ENCODE measurements around the gene PRSS21.

Gene PRSS21, protein sequence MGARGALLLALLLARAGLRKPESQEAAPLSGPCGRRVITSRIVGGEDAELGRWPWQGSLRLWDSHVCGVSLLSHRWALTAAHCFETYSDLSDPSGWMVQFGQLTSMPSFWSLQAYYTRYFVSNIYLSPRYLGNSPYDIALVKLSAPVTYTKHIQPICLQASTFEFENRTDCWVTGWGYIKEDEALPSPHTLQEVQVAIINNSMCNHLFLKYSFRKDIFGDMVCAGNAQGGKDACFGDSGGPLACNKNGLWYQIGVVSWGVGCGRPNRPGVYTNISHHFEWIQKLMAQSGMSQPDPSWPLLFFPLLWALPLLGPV

DNA sequence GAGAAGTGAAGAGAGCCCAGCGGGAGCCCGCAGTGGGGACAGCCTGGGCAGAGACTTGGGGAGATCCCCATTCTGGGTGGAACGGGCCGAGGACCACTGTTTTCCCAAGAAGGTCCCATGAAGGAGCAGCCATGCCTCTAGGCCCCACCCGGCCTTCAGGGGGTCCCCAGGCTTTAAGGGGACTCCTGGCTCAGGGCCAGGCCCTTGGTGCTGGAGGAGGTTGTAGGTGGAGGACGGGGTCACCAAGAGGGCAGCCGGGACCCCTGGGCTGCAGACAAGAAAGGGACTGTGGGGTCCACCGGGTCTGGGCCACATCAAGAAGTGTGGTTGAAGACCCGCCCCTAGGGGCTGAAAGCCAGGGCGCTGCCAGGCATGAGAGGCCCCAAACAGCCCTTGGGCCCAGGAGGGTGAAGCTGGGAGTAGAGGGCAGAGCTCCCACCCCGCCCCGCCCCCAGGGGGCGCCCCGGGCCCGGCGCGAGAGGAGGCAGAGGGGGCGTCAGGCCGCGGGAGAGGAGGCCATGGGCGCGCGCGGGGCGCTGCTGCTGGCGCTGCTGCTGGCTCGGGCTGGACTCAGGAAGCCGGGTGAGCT lies at the start of gene PRSS21:
Gene PRSS21, plus strand, starts transcription at position 487 of the 589 bp plus-strand sequence. Its CDS starts 32 bp downstream, at position 519.
- FAIRE-seq: no peak

DNA sequence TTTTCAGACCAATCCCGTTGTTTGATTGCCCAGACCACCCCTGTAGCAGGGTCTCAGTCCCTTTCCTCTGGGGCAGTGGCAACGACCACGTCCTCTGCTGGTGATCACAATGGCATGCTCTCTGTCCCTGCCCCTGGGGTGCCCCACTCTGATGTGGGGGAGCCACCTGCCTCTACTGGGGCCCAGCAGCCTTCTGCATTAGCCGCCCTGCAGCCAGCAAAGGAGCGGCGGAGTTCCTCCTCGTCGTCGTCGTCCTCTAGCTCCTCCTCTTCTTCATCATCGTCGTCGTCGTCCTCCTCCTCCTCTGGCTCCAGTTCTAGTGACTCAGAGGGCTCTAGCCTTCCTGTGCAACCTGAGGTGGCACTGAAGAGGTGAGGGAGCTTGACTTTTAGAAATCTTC lies 49.1 kb upstream of the PRSS21 start:
- no peak for FAIRE-seq

DNA sequence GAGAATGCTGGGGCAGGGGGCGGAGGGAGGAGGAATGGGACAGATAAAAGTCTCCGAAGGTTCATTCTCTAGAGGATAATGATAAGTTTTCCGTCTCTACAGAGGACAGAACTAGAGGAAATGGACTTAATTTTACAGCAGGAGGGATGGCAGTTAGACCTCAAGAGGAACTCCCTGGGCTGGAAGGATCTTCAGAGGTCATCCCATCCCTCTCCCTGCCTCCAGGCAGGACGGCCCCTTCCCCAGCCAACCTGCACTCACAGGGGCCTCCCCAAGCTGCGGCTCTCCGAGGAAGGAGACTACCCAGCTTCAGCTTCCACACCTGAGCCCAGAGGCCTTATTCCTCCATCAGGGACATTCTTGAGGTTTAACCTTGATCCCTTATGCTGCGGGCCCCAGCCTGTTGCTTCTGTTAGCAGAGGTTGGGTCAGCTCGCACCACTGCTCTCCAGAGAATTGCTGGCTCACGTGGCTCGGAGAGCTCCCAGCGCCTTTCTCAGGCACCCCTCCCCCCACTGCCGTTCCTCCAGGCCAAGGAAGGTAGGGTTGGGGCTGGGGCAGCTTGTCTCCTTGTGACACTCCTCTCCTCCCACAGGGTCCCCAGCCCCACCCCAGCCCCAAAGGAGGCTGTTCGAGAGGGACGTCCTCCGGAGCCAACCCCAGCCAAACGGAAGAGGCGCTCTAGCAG lies 48.5 kb upstream of the PRSS21 start:
- no peak for FAIRE-seq

DNA sequence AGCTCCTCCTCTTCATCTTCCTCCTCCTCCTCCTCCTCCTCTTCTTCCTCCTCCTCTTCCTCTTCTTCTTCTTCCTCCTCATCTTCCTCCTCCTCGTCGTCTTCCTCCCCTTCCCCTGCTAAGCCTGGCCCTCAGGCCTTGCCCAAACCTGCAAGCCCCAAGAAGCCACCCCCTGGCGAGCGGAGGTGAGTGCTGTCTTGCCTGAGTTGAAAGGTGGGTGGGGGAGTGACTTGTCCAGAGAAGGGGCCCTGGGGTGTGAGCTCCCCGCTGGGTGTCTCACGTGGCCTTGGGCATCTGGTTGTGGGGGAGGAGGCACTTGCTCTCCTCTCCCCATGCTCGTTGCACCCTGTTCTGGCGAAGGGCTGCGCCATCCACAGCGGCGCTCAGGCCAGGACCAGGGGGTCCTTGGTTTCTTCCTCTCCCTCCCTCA lies 47.9 kb upstream of the PRSS21 start:
- FAIRE-seq: no peak

- FAIRE-seq: no peak
These were observed 47.4 kb upstream of the PRSS21 start for GRCh38 chr16:2769675-2770056.

GRCh38 chr16:2770057-2770951 lies 46.7 kb upstream of the PRSS21 start:
- no peak for FAIRE-seq

- no peak for FAIRE-seq
These were observed 45.3 kb upstream of the PRSS21 start for GRCh38 chr16:2771496-2772402.

DNA sequence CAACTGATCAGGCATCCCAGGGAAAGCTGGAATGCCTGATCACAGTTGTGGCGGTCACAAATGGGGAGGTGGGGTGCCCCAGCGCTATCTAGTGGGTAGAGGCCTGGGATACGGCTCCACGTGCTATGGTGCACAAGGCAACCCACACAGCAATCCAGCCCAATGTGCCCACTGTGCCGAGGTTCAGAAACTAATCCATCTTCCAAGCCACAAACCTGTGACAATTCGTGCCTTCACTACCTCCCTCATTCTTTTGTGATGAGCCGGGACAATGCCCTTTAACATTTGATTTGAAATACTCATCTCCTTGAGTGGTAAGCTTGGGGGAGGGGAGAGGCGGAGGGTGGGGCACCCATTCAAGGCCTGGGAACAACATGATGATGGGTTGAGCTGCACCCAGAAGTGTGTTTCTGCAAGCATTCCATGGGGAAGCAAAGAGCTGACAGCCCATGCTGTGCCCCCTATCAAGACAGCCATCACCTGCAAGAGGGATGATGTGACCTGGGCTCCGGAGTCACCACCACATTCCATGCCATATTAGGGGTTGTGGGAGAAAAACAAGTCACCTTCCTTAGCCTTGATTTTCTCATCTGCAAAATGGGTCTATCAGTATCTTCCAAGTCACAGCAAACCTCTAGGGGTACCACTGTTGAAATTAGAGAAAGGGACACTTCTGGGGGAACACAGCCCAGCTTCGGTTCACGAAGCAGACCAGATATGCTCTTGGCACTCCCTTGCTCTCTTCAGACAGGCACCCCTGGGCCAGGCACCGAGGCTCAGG lies 43.7 kb upstream of the PRSS21 start:
- no peak for FAIRE-seq

GRCh38 chr16:2774161-2774891 lies 42.7 kb upstream of the PRSS21 start:
- FAIRE-seq: no peak

GRCh38 chr16:2775131-2775716 lies 41.8 kb upstream of the PRSS21 start:
- no peak for FAIRE-seq

DNA sequence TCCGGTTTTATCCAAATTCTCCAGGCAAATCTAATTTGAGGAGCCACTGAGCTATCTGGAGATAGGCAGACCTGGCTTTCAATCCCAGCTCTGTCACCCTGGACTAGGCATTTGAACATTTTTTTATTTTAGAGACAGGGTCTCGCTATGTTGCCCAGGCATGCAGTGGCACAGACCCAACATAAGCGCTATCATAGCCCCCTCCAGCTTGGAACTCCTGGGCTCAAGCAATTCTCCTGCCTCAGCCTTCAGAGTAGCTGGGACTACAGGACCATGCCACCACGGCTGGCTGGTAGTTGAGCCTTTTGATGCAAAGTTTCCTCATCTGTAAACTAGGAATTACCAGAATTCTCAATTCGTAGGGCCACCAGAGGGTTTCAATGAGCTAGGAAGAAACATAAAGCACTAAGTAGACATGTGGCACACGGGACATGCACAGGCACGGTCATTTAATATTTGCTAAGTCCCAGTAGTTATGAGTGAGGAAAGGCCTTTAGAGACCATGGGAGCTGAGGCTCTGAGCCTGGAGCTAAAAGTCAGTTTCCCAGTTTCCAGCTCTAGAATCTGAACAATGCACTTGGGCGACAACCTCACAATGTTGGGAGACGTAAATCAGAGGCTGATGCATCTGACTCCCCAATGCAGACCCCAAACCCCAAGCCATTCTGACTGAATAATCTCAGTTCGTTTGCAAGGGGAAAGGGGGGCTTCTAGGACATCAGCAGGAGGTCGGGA lies 41.1 kb upstream of the PRSS21 start:
- no peak for FAIRE-seq

DNA sequence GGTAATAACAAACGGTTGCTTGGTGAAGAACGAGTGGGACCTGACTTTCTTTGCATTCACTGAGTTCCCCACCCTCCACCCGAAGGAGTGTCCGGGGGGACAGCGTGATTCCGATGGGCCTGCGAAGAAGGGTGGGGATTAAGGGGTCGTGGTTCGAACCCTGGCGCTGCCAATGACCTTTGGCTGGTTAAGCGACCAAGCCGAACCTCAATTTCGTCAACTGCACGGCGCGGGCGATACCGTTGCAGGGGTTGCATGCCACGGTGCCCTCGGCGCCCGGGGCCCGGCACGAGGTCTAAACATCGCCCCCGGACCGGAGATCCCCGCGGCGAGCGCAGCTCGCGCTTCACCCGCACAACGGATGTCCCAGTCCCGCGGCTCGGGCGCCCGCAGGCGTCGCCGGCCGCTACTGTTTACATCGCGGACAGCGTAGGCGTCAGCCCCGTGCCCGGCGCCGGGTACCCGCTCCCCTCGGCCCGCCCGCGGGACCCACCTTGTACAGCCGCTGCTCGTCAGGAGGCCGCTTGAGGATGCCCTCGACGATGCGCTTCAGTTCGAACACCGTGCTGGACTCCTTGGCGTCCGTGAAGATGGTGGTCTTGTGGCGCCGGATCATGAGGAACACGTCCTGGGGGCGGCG lies 40.4 kb upstream of the PRSS21 start:
- FAIRE-seq: no peak

DNA sequence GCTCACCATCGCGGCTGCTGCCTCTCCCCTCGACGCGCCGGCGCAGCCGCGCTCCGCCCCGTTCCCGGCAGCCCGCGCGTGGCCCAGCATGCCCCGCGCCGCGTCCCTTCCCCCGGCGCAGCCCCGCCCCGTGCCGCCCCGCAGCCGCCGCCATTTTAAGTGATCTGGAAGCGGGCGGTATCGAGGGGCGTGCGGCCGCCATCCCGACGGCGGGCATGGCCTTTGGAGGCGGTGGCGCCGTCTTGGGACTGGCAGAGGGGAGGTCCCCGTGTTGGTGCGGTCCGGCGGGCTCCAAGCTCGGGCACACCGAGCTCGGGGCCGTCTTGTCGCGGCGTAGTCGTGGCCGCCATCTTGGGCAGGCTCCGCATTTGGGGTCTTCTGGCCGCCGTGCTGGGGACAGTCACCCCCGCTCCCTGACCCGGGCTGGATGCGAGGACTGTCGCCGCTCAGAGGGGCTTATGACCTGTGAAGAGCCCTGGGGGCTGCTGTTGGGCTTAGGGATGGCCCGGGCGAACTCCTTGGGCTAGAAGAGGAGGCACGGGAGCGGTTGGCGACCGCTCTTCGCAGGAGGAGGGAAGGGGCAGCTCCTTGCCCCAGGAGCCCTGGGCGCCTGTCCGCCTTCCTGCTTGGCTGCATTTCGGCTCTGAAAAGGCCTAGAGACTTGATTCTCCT lies 39.7 kb upstream of the PRSS21 start, which contains the start of gene ELOB:
Gene ELOB, minus strand, starts transcription at position 50 of the 672 bp plus-strand sequence. Its CDS starts 41 bp downstream, at position 9.
- FAIRE-seq: no peak

DNA sequence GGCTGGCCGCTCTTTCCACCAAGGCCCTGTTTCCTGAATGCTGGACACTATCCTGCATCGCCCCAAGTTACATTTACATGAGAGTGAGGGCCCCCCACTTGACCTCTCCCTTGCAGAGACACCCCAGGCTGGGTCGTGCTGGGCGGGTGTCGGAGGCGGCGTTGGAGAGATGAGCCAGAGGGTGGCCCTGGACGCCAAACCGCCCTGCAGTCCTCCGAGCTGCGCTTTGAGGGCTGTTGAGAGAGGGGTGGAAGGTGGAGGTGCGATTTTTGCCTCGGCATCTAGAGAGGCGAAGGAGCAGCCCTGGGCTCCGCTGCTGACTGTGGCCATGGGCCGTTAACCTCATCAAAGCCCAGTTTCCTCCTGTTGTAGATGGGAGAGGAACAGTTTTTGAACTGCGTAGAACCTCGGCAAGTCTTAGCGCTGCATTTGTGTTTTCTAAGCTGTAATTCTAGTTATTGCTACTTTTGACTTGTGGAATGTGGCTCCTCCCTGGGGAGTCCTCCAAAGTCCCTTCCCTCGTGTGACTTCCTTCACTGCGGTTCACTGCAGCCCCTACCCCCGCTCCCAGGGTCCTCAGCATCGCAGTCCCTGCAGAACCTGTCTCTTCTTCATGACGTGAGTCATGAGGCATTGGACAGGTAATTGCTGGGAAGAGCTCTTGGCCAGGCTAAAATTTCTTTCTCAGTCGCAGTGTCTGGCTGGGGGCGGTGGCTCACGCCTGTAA lies 39.0 kb upstream of the PRSS21 start:
- FAIRE-seq: no peak

DNA sequence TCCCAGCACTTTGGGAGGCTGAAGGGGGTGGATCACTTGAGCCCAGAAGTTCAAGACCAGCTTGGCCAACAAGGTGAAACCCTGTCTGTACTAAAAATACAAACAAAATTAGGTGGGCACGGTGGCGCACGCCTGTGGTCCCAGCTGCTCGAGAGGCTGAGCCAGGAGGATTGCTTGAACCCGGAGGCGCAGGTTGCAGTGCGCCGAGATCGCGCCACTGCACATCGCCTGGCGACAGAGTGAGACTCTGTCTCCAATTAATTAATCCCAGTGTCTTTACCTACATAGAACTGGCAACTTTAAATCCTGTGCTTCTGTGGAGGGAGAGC lies 38.4 kb upstream of the PRSS21 start:
- FAIRE-seq: no peak

GRCh38 chr16:2779151-2779920 lies 37.7 kb upstream of the PRSS21 start:
- no peak for FAIRE-seq

Measured in A204.1 (cell line).